Parathyroid adenoma (tissue), 2 donors: Measurements from ENCODE around the gene PPP1R26.
"Not testable (repeated sequence)": the region's sequence is repeated elsewhere in the genome, so short reads cannot be mapped to it uniquely, and the experiment has no call there.

ENCODE experiments used
- H2AFZ ChIP-seq: fragments of 300-600 bp; sonication (generic); one replicate; pipeline ENCODE4 v1.7.0; 2017; ENCODE audit warnings: antibody characterized with exemption, mild to moderate bottlenecking
- H3K27ac ChIP-seq: fragments of 300-600 bp; sonication (generic); one replicate; pipeline ENCODE4 v1.7.0; 2017
- H3K27me3 ChIP-seq: fragments of 300-600 bp; sonication (generic); one replicate; pipeline ENCODE4 v1.7.0; 2017; ENCODE audit warnings: low read length; ENCODE audit not compliant: control insufficient read depth, insufficient read depth
- H3K36me3 ChIP-seq: fragments of 300-600 bp; sonication (generic); one replicate; pipeline ENCODE4 v1.7.0; 2017; ENCODE audit warnings: low read length; ENCODE audit not compliant: control insufficient read depth, insufficient read depth
- H3K4me1 ChIP-seq: fragments of 300-600 bp; sonication (generic); one replicate; pipeline ENCODE4 v1.7.0; 2017; ENCODE audit warnings: control low read depth
- H3K4me2 ChIP-seq: fragments of 300-600 bp; sonication (generic); one replicate; pipeline ENCODE4 v1.7.0; 2017; ENCODE audit warnings: low read length
- H3K4me3 ChIP-seq: fragments of 300-600 bp; sonication (generic); one replicate; pipeline ENCODE4 v1.7.0; 2017; ENCODE audit warnings: low read depth, low read length
- H3K79me2 ChIP-seq: fragments of 300-600 bp; sonication (generic); one replicate; pipeline ENCODE4 v1.7.0; 2017; ENCODE audit warnings: control low read depth
- H3K9ac ChIP-seq: fragments of 300-600 bp; sonication (generic); one replicate; pipeline ENCODE4 v1.7.0; 2017; ENCODE audit warnings: mild to moderate bottlenecking
- H3K9me3 ChIP-seq: fragments of 300-600 bp; sonication (generic); one replicate; pipeline ENCODE4 v1.7.0; 2017; ENCODE audit warnings: low read length; ENCODE audit not compliant: control insufficient read depth
- CTCF ChIP-seq: fragments of 300-600 bp; sonication (generic); IDR thresholded peaks from one replicate; pipeline ENCODE4 v1.7.0; 2017; ENCODE audit warnings: antibody characterized with exemption, mild to moderate bottlenecking
- donor health status: primary hyperparathyroidism.

Gene PPP1R26

DNA sequence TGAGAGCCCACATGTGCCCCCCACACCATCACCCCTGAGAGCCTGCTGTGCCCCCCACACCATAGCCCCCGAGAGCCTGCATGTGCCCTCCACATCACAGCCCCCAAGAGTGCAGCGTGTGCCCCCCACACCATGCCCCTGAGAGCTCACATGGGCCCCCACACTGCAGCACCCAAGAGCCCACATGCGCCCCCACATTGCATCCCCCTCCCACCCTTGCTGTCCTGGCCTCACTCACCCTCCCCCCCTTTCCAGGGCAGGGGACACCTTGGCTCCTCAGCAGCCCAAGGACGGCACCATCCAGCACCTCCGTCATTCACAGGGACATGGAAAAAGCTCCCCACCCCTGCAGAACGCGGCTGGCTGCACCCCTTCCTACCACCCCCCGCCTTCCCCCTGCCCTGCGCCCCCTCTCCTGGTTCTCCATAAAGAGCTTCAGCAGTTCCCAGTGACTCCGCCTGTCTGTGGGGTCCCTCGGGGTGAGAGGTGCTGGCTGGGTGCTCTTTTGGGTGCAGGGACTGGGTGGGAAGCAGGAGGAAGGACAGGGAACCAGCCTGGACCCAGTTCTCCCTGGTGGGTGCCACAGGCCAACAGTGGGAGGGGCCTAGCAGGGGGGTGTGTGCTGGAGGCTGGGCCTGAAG lies 46.6 kb downstream of the PPP1R26 start:
- H3K4me2 ChIP-seq = no peak overlapping the region
- no peaks in the 10 kb centered on the region for H3K9me3 ChIP-seq
- H3K4me3 ChIP-seq = no peak overlapping the region
- no peak overlapping the region for H3K27ac ChIP-seq
- H3K27me3 ChIP-seq = no peaks in the 10 kb centered on the region
- H3K9ac ChIP-seq = no peak overlapping the region
- no peaks in the 10 kb centered on the region for H3K36me3 ChIP-seq
- TF ChIP-seq CTCF = no peak
- no peaks in the 10 kb centered on the region for H3K4me1 ChIP-seq
- H3K79me2 ChIP-seq = no peaks in the 10 kb centered on the region
- no peak overlapping the region for H2AFZ ChIP-seq

DNA sequence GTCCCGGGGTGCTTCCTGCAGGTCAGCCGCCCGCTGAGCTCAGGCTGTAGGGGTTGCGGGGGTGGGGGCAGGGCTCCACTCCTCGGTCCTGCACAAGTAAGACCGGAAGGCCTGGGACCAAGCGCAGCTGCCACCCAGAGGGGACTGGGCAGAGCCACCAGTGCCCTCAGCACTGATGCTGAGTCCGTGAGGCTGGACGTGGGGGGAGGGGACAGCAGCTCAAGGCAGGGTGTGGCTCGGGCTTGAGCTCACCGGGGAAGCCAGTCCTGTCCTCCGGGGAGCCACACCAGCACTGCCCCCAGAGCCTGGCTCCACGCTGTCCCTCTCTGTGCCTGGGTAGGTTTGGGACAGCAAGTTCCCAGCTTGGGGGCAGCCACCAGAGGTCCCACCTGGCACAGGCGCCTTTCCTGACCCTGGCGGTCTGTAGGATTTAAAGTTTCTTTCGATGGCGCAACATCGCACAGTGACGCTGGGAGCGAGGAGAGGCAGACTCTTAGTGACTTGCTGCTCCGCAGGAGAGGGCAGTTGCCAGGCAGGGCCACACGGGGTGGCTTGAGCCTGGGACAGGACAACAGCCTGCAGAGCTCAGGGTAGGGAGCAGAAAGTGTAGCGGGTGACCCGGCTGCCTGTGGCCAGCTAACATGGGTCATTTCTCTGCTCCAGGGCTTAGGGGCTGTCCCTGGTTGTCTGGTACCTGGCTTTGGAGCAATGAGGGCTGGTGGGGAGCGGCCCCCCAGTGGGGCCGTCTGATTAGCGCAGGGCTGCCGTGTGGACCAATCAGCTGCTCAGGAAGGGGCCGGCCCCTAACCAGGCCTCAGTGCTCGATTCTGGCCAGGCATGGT lies 47.4 kb downstream of the PPP1R26 start:
- no peak overlapping the region for H3K4me2 ChIP-seq
- no peaks in the 10 kb centered on the region for H3K79me2 ChIP-seq
- H2AFZ ChIP-seq = no peak overlapping the region
- H3K9ac ChIP-seq = no peak overlapping the region
- no peaks in the 10 kb centered on the region for H3K27me3 ChIP-seq
- H3K27ac ChIP-seq = no peak overlapping the region
- no peaks in the 10 kb centered on the region for H3K4me1 ChIP-seq
- H3K4me3 ChIP-seq = no peak overlapping the region
- no peaks in the 10 kb centered on the region for H3K9me3 ChIP-seq
- TF ChIP-seq CTCF = no peak
- no peaks in the 10 kb centered on the region for H3K36me3 ChIP-seq

GRCh38 chr9:135528842-135529435 lies 49.4 kb downstream of the PPP1R26 start:
- H3K9ac ChIP-seq, H3K27ac ChIP-seq, H3K9me3 ChIP-seq, H3K4me1 ChIP-seq, H3K36me3 ChIP-seq, H3K4me2 ChIP-seq, H3K27me3 ChIP-seq, H3K79me2 ChIP-seq, H3K4me3 ChIP-seq, H2AFZ ChIP-seq: not testable (repeated sequence)

DNA sequence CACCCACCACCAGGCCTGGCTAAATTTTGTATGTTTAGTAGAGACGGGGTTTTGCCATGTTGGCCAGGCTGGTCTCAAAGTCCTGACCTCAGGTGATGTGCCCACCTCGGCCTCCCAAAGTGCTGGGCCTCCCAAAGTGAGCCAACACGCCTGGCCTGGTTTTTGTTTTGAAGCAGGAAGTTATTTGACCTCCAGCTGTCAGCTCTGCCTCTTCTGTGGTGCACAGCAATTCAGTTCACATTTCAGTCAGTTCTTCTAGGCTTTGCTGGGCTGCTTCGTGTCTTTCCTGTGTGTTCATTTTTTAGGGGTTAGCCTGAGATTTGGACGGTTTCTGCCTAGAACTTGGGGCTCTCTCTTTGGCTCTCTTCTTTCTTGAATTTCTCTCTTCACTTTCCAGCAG lies 50.6 kb downstream of the PPP1R26 start:
- Histone ChIP-seq H3K4me3 (no peak overlapping the region), H3K79me2 (no peaks in the 10 kb centered on the region), H3K9ac (no peak overlapping the region), H3K27ac (no peak overlapping the region), H3K9me3 (no peaks in the 10 kb centered on the region), H3K4me2 (no peak overlapping the region), H2AFZ (no peak overlapping the region), H3K36me3 (no peaks in the 10 kb centered on the region), H3K27me3 (no peaks in the 10 kb centered on the region), H3K4me1 (no peaks in the 10 kb centered on the region)
- TF ChIP-seq CTCF = no peak

- Histone ChIP-seq H3K27me3 (no peaks in the 10 kb centered on the region), H3K9ac (no peak overlapping the region), H3K9me3 (no peaks in the 10 kb centered on the region), H3K4me1 (no peaks in the 10 kb centered on the region), H3K4me2 (no peak overlapping the region), H3K79me2 (no peaks in the 10 kb centered on the region), H2AFZ (no peak overlapping the region), H3K4me3 (no peak overlapping the region), H3K36me3 (no peaks in the 10 kb centered on the region), H3K27ac (no peak overlapping the region)
- no peak for TF ChIP-seq CTCF
Observed at GRCh38 chr9:135531096-135531495, 51.5 kb downstream of the PPP1R26 start.
